ENCODE measurements around the gene CDC42BPG. TPM values are rescaled to one million over a fixed set of nuclear protein-coding genes. Genes with fewer than 3 reads are reported as not detected.

Gene CDC42BPG
- total RNA-seq, 1 experiment from 2014 or later = 4.1 TPM

DNA sequence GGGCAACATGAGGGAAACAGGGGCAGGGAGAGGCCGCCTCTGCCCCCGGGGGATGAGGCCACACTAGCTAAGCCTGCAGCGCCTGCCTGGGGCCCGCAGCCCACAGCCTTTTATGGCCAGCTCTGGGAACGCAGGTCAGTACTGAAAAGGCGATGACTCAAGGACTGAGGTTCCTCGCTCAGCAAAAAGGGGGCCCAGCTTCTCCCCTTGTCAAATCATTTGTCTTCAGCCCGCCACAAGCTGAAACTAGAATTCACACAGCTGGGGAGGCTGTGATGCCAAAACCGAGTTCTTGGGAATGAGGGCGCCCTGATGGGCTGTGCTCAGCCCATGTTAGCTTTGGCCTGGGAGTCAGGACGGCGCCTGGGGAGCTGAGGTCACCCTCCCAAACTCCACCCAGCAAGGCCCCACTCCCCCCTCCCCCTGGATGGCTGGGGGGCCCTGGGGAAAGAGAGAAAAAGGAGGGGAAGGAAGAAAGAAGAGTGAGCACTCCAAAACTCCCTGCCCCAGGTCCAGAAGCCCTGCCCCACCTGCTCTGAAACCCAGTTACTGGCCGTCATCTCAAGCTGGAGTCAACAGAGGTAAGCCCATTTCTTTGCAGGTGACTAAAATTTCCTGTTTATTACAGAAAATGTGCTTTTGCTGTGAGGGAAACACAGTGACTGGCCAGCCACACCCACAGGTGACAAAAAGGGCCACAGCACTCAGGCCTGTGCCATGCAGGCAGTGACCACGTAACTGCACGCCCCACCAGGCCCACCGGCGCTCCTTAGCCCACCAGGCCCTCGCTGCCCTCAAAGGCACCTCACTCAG, 20.2 kb upstream of the CDC42BPG start:
- DNase-seq (ENCODE audit: low spot score) = peak; percentile 92

DNA sequence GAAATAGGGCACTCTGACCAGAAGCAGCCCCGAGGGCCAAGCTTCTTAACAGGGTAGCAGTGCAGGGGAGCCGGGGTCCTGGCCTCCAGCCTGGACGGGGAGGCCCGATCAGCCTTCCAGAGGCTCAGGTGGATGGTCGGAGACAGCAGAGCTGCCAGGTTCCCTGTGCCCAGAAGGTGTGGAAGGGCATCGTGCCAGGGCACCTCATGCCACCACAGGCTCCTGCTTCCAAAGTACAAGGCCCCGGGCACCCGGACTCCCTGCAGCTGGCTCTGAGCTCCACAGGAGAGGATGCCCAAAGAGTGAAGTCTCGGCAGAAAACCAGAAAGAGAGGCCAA, 19.7 kb upstream of the CDC42BPG start:
- DNase-seq (ENCODE audit: low spot score) = no peak

DNA sequence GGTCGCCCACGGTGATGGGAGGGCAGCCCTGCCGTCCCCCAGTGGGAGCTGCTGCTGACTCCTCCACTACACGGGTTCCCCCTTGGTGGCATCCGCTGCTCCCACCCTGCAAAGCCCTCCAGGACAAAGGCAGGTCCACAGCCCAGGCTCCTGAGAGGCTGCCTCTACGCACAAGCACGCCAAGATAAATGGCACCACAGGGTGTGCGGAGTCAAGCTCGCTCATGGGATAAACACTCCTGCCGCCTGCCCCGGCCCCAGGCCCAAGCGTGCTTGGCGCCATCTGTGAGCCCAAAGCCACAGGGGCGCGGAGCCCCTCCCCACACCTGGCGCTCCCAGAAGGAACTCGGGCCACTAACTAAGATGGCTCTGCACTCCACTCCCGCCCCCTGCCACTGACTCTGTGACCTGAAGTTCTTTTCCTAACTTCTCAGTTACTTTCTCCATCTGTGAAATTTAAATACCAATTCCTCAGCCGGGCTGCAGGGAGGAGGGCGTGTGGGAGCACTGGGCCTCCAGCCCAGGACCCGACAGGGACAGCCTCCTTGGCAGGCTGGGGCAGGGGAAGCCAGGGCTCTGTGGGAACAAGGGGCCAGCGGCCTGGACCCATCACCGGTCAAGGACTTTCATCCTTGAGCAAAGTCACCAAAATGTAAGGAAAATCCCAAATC, 19.1 kb upstream of the CDC42BPG start:
- DNase-seq (ENCODE audit: low spot score) = no peak

DNA sequence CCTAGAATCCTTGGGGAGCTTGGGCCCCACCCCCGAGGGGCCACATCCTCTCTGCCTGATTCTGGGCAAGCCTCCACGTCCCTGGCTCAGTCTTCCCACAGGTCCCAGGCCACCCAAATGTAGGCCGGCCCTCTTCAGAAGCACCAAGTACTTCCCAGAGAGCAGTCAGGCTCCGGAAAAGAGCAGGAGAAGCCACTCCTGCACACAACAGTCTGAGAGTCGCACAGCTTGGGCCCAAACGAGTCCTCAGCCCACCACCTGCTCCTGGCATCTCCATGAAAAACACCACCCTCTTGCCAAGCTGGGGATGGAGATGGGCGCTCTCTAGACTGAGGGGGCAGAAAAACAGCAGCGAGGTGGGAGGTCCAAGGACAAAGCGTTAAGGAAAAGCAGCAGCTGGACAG, 18.5 kb upstream of the CDC42BPG start:
- DNase-seq (ENCODE audit: low spot score) = no peak

DNA sequence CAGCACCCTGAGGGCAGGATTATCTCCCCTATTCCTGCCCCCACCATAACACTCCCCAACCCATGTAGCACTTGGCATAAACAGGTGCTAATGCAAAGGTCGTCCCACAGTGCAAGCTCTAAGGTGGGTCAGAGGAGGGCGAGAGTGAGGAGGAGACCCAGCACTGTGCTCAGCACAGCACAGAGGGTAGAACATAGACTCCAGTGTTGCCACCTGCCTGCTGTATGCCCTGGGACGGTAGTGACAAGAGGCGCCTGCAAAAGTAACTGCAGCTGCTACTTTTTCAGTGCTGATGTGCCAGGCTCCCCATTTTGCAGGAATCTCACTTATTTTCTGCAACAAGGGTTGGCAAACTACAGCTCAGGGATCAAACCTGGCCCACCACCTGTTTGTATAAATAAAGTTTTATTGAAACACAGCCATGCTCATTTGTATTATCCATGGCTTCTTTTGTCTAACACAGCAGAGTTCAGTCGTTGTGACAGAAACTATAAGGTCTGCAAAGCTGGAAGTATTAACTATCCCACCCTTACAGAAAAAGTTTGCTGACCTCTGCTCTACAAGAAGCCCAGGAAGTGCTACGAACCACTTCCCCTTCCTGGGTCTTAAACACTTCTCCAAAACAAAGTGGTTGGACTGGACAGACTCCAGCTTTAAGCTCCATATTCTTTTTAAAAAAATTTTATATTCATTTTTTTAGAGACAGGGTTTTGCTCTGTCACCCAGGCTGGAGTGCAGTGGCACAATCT, 16.9 kb upstream of the CDC42BPG start:
- DNase-seq (ENCODE audit: low spot score) = no peak

DNA sequence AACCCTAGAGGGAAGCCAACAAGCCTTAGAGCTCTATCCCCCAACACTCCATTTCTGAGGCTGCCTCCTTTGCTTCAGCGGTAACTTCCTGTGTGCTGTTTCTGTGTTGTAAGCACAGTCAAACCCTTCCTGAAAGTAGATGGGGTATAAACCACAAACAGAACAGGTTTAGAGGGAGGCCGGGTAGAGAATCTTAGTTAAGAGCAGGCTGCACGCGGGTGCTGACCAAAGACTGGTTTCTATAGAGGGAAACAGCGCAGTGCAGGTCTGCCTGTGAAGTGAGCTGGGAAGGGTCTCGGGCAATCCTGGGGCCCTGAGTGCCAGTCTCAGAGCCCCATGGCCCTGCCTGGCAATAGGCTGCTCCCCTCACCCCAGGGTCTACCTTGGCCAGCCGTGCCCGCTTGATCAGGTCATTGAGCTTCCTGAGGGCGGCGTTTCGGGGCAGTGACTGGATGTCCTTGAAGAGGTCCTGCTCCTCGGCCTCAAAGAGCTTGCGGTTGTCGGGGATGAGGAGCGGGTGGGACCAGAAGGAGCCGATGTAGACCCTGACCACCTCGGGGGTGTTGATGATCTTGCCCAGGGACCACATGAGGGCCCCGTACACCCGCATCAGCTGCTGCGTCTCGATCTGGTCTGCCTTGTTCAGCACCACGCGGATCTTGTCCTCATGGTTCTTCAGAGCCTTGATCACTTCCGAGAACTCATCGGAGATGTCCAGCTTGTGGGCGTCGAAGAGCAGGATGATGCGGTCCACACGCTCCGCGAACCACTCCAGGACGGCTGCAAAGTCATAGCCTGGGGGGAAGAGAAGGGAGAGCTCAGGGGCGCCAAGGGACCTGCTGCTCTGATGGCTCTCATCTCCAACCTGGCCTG, 15.3 kb upstream of the CDC42BPG start:
- no peak for DNase-seq (ENCODE audit: low spot score)

DNA sequence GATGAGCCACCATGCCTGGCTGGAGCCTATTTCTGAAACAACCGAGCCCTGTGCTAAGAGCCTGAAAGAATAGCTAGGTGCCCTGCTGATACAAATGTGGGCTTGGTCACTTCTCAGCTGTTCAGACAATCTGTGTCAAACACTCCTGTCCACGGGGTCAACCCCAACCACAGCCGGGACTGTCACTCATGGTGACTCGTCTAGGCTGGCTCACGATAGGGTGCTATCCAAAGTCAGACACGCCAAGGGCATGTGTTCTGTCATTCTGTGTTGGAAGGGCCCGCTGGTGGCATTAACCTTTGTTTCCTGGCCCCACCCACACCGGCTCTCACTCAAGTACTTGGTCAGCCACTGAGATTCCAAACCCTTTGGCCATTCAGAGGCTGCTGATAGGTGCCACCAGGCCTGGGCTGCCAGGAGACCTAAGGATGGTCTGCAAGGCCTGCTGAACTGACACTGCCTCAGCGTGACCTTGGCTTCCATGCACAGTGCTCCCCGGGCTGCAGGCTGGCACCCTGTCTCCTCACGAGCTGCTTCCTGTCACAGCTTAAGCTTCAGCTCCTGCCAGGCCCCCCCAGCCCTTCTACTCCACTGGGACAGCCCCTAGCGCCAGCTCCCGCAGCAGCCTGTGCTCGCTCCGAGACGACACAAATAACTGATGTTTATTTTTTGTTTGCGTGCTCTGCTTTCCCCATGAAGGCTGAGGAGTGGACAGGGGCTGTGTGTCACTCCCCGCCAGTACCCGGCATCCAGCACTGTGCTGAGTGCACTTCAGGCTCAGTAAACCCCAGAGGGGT, 14.2 kb upstream of the CDC42BPG start:
- no peak for DNase-seq (ENCODE audit: low spot score)

DNA sequence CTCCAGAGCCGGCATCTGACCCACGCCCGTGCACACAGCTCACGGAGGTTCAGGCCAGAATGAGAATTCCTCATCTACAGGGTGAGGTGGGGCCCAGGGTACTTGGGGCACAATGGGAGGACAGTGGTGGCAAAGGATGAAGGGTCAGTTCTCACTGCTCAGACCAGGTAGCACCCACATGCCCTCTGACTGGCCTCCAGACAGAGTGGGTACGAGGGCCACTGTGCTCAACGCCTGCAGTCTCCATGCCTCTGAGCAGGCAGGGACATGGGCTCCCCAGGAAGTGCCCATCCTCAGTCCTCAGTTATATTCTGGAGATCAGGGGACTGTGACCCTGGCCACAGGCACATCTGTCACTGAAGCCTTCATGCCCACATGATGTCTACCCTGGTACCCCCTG, 13.0 kb upstream of the CDC42BPG start:
- DNase-seq (ENCODE audit: low spot score) = no peak

DNA sequence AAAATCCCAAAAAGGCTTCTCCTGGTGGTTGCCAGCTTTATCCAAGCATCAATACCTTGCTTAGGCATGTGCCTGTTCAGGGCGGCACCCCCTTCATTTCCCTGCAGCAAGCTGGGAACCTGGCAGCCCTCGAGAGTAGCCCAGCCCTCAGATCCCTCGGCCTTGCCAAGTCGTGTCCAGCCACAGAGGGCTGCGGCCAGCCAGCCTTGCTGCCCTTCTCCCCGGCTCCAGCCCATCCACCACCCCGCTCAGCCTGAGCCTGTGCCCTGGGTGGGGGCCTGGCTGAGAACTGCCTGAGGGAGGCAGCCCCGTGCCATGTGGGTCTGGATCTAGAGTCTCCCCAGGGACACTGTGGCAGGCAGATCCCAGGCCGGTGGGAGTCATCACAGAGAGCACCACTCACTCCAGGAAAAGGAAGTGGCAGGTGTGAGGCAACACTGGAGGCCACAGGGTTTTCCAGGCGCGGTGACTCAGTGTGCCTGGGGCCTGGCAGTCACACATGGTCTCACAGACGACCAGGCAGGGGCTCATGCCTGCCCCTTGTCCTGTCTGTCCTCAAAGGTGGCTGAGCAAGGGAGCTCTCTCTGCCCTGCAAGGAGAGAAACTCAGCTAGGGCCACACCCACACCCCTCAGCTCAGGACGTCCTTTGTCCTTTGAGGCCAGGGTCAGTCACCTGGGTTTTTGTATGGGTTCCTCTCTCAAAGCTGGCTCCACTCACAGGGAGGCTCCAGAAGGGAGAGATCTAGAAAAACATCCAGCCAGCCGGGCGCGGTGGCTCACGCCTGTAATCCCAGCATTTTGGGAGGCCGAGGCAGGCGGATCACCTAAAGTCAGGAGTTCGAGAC, 12.2 kb upstream of the CDC42BPG start:
- peak; percentile 96 for DNase-seq (ENCODE audit: low spot score)

DNA sequence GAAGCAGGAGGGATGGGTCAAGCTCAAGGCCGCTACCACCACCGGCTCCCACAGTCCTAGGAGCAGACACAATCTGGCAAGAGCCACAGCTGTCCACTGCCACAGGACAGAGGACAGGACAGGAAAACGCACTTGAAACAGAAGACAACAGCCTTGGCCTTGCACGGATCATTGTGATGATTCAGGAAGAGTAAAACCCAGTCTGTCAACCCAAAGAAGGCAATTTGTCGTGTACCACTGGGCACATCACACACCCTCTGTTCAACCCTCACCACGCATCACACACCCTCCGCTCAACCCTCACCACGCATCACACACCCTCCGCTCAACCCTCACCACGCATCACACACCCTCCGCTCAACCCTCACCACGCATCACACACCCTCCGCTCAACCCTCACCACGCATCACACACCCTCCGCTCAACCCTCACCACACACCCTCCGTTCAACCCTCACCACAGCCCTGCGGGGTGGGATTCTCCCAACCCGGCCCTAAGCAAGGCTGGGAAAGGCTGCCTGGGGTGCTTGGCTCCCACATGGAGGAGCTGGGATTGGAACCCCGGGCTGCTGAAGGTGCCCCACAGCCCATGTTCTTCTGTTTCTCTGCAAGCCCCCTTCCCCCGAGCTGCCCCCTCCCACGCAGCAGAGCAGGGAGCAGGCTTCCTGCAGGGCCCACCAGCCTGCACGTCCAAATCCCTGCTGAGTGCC, 11.3 kb upstream of the CDC42BPG start:
- no peak for DNase-seq (ENCODE audit: low spot score)

DNA sequence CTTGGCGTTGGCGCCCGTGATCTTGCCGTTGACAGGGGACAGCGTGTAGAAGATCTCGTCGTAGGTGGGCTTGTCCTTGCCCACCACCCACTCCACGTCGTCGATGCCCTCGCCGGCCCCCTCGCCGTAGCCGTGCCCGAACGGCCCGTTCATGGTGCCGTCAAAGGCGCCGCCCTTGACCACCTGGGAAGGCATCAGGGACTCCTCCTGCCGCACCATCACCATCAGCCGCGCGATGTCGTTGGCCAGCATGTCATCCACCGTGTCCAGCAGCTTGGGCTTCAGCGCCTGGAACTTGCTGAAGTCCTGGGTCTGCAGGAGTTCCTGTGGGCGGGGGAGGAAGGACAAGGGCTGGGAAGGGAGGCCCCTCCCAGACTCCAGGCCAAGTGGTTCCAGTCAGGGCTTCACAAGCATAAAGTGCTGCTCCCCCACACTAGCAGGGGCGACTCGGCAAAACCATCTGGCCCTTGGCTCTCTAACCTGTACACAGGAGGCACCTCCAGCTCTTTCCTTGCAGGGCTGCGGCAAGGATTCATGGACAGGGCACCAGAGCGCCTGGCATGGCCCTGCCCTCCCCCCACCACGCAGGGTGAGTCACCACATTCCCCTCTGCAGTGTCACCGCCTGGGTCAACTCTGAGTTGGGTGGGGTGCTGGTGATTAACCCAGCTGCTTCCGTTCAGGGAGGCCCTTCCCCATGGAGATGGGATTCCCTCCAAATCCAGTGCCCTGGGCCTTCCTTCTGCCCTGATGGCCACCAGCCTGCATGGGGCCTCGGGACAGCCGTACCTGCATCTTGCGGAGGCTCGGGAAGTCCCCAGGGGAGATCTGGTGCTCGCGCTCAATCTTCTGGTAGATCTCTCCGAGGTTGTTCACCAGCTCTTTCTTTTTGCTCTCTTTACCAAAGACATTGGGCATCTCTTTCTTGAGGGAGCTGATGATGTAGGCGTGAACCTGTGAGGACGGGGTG, 10.4 kb upstream of the CDC42BPG start:
- peak; percentile 99 for DNase-seq (ENCODE audit: low spot score)

DNA sequence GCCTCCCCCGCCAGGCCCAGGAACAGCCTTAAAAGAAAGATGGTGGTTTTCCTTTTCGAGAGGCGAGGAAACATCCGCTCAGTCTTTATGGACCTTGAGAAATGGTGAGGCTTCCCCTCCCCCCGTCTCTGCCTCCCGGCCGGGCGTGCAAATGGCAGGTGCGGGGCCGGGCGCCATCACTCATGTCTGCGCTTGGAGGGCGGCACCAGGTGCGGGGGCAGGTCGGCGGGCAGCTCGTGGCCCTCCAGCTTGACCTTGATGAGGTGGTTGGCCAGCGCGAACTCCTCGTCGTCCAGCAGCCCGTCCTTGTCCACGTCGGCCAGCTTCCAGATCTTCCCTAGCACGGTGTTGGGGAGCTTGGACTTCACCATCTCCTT, 9.7 kb upstream of the CDC42BPG start:
- DNase-seq (ENCODE audit: low spot score) = no peak

DNA sequence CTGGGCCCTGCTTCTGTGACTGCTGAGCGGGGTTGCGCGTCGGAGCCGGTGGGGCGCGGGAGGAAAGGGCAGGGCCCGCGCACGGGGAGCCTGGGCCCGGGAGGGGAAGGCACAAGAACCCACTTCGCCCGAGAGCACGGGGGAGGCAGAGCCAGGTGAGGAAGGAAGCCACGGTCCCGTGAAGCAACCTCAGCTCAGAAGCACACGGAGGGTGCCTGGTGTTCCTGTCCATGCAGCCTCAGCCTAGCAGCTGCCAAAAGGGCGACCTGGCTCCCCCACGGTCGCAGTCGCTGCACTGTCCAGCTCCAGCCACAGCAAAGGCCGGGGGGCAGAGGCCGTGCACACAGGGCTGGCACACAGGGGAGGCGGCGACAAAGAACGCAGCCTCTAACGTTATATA, 9.3 kb upstream of the CDC42BPG start:
- DNase-seq (ENCODE audit: low spot score) = no peak

DNA sequence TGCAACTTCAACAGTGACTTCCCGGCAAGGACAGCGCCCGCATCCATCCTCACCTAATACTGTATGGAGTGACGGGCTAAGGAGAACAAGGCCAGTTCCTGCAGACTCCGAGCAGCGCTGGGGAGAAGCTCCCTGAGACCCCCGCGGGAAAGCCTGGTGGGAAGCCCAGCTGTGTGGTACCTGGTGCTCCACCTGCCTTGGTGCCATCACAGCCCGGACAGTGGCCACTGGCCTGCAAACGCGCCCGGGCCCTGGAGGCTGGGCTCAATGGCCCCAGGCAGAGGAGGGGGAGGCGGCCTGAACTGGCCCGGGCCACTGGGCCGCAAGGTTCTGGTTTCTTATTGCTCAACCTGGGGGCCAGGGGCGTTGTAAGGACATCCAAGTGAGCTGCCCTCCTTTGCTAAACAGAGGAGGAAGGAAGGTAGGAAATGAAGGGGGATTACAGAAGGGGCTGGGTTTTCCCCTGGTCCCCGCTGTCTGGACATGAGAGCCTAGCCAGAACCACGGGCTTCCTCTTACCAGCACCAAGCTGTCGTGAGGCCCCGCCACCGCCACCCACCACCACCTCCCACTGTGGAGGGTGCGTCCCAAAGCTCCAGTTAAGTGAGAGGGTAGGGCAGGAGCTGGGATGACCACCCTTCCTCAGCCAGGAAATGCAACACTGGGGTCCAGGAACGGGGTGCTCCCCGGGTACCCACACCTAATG, 8.5 kb upstream of the CDC42BPG start:
- DNase-seq (ENCODE audit: low spot score) = no peak

DNA sequence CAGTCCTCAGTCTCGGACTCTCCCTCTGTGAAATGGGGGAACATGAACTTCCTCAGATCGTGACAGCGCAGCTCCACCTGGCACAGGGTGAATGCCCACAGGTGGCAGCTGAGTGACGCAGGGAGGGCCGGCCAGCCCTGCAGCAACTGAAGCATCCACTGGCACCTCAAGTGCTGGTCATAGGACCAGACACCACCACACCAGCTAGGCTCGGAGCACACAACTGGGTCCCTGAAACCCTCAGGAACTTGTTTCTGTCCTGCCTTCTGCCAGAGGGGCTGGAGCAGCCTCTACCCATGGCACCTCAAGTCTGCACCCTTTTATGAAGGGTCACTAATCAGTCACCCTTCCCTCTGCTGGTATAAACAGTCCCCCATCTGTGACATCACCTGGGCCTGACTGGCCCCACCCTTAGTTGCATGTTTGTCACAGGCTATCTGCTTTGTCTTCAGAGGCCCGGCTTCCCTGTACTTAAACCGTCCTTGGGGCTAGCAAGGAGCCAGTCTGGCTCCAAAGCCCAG, 7.4 kb upstream of the CDC42BPG start:
- DNase-seq (ENCODE audit: low spot score) = no peak

DNA sequence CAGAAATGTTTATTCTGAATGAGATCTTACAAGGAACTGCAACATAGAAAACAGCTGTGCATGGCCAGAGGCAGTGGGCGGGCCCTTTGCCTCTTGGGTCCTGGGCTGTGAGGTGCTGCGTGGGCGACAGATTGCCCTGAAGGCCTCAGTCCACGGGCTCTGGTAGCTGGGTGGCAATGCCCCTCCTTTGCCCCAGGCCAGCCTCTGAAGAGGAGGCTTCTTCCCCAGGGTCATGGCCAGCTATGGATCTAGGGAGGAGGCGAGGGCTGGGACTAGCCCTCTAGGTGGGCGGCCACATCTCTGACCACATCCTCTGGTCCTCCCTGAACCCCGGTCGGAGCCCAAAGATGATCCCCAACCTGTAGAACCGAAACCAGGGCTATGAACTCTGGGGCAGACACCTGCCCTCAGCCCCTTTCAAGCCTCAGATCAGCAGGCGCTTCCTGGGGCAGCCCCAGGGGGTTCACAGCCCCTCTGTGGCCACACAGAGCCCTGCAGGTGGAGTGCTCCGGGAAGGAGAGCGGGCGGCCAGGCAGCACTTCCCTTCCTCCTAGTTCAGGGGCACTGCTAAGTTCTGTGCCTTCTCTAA, 6.6 kb upstream of the CDC42BPG start:
- DNase-seq (ENCODE audit: low spot score) = no peak

Measured in A172 (cell line).